ENCODE data around the gene RUNX3. TPM values are rescaled to one million over a fixed set of nuclear protein-coding genes. Genes with fewer than 3 reads are reported as not detected.

RUNX3 gene
- total RNA-seq, 4 donors from 2014 or later, result 0.27 to 2.8 (median 0.77) TPM

- H3K27me3 ChIP-seq, result no peaks in the 10 kb centered on the region
- 58 to 86% methylated on average over 5 to 8 of the region's 8 CpGs for WGBS, 2 donors
- H3K9me3 ChIP-seq, result no peaks in the 10 kb centered on the region
- TF ChIP-seq CTCF (IDR thresholded peaks at IDR 0.05), result no peak
- TF ChIP-seq POLR2A (IDR thresholded peaks at IDR 0.05), result no peak
- intact Hi-C loops (cut with DNase I), result no loop called here
- no peak for DNase-seq
- no peak overlapping the region for H3K4me3 ChIP-seq (replicated peaks in 1 of 3)
- no peaks in the 10 kb centered on the region for H3K4me1 ChIP-seq
- no peak overlapping the region for H3K27ac ChIP-seq
- no peaks in the 10 kb centered on the region for H3K36me3 ChIP-seq
These were observed 54.0 kb downstream of the RUNX3 start for GRCh38 chr1:24875991-24876506.

GRCh38 chr1:24875257-24875656 lies 54.8 kb downstream of the RUNX3 start:
- Histone ChIP-seq H3K36me3 (no peaks in the 10 kb centered on the region), H3K27me3 (no peaks in the 10 kb centered on the region), H3K27ac (no peak overlapping the region), H3K4me1 (no peaks in the 10 kb centered on the region), H3K9me3 (no peaks in the 10 kb centered on the region), H3K4me3 (replicated peaks in 1 of 3) (no peak overlapping the region)
- intact Hi-C loops (cut with DNase I), result no loop called here
- TF ChIP-seq CTCF (IDR thresholded peaks at IDR 0.05), result no peak
- TF ChIP-seq POLR2A (IDR thresholded peaks at IDR 0.05), result no peak
- DNase-seq, result no peak
- 78 to 85% methylated on average over 8 of the region's 8 CpGs for WGBS, 2 donors

GRCh38 chr1:24874611-24875234 lies 55.4 kb downstream of the RUNX3 start:
- Histone ChIP-seq H3K36me3 (no peaks in the 10 kb centered on the region), H3K27ac (no peak overlapping the region), H3K4me3 (replicated peaks in 1 of 3) (no peak overlapping the region), H3K9me3 (no peaks in the 10 kb centered on the region), H3K4me1 (no peaks in the 10 kb centered on the region), H3K27me3 (no peaks in the 10 kb centered on the region)
- 63 to 81% methylated on average over 15 to 16 of the region's 16 CpGs for WGBS, 2 donors
- DNase-seq, result no peak
- intact Hi-C loops (cut with DNase I), result no loop called here
- TF ChIP-seq CTCF (IDR thresholded peaks at IDR 0.05) (no peak), POLR2A (IDR thresholded peaks at IDR 0.05) (no peak)

- intact Hi-C loops (cut with DNase I), result no loop called here
These were observed 56.0 kb downstream of the RUNX3 start for GRCh38 chr1:24874056-24874455.

More at GRCh38 chr1:24874056-24874455, 56.0 kb downstream of the RUNX3 start:
- Histone ChIP-seq H3K36me3 (no peaks in the 10 kb centered on the region), H3K9me3 (no peaks in the 10 kb centered on the region), H3K27me3 (no peaks in the 10 kb centered on the region), H3K4me3 (replicated peaks in 1 of 3) (no peak overlapping the region), H3K4me1 (no peaks in the 10 kb centered on the region), H3K27ac (no peak overlapping the region)
- 79 to 86% methylated on average over 7 of the region's 7 CpGs for WGBS, 2 donors
- TF ChIP-seq POLR2A (IDR thresholded peaks at IDR 0.05) (no peak), CTCF (IDR thresholded peaks at IDR 0.05) (no peak)
- DNase-seq, result no peak

All from thyroid gland (tissue), 4 donors.